Activated CD8-positive, alpha-beta memory T cell treated with anti-CD3 and anti-CD28 coated beads, Interleukin-2, amount 50 U/mL, for 1 hour (primary cell): ENCODE results near the gene LRRK1.

Experiments used
- DNase-seq: peaks from one replicate; pipeline ENCODE4 v3.0.0-alpha.2; 2020; ENCODE audit errors: extremely low read depth

LRRK1 gene

GRCh38 chr15:101004500-101004899, 85.3 kb downstream of the LRRK1 start:
- no peak for DNase-seq

- no peak for DNase-seq
Observed at GRCh38 chr15:101004986-101005747, 86.0 kb downstream of the LRRK1 start.

- no peak for DNase-seq
Observed at GRCh38 chr15:101006931-101007691, 88.0 kb downstream of the LRRK1 start.

GRCh38 chr15:101008158-101009139, 89.3 kb downstream of the LRRK1 start:
- peak; percentile 47 for DNase-seq

- DNase-seq, result no peak
Observed at GRCh38 chr15:101009176-101009575, 90.0 kb downstream of the LRRK1 start.

- DNase-seq, result no peak
Observed at GRCh38 chr15:101010781-101011180, 91.6 kb downstream of the LRRK1 start.

- DNase-seq, result no peak
Observed at GRCh38 chr15:101012326-101013200, 93.4 kb downstream of the LRRK1 start.

- no peak for DNase-seq
Observed at GRCh38 chr15:101013201-101013550, 94.0 kb downstream of the LRRK1 start.

GRCh38 chr15:101013769-101014675, 94.9 kb downstream of the LRRK1 start:
- no peak for DNase-seq

GRCh38 chr15:101014921-101015841, 96.0 kb downstream of the LRRK1 start:
- DNase-seq, result peak; percentile 18

- DNase-seq, result no peak
Observed at GRCh38 chr15:101016581-101016980, 97.4 kb downstream of the LRRK1 start.

- no peak for DNase-seq
Observed at GRCh38 chr15:101017093-101017754, 98.1 kb downstream of the LRRK1 start.

- no peak for DNase-seq
Observed at GRCh38 chr15:101018016-101018415, 98.9 kb downstream of the LRRK1 start.

- no peak for DNase-seq
Observed at GRCh38 chr15:101018450-101018849, 99.3 kb downstream of the LRRK1 start.

GRCh38 chr15:101019366-101019896, 100.3 kb downstream of the LRRK1 start:
- no peak for DNase-seq

- DNase-seq, result no peak
Observed at GRCh38 chr15:101020451-101020850, 101.3 kb downstream of the LRRK1 start.

GRCh38 chr15:101020945-101021344, 101.8 kb downstream of the LRRK1 start:
- DNase-seq, result no peak

- DNase-seq, result no peak
Observed at GRCh38 chr15:101022306-101022705, 103.1 kb downstream of the LRRK1 start.
